ENCODE results near the gene ADPRS. TPM values are rescaled to one million over a fixed set of nuclear protein-coding genes. Genes with fewer than 3 reads are reported as not detected.

Gene ADPRS
- total and polyA plus RNA-seq, 9 of the 15 experiments (the other 6 are each of a cell fraction or from before 2014, with no cell fraction given): 5.9 to 40.0 (median 27.4) TPM

DNA sequence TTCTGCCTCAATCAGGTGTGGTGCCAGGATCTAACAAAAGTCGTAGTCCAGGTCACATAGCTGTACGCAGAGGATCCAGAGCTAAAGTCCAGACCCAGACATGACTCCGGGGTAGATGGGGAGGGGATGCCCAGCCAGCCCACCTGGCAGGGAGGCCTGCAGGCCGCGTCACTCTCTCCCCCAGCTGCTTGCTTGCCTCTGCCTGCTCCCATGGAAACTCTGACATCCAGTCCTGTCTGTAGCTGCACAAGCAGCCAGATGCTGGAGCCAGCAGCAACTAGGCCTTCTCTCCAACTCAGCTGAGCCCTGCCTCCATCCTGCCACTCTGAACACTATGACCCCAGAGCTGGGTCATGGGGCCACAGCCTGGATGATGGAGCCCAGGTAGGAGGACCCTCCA lies 28.2 kb downstream of the ADPRS start:
- H3K9me3 ChIP-seq (replicated peaks; ENCODE audit: control insufficient read depth, insufficient read depth, low read depth, low read length): no peaks in the 10 kb centered on the region
- CTCF ChIA-PET (ENCODE audit: low intra/inter-chr PET ratio): no interaction called here
- BruUV-seq (replicated peaks): no TSS peak
- no peak overlapping the region for H3K27ac ChIP-seq (ENCODE audit: extremely low read depth, low read depth, low read length)
- WGBS (ENCODE audit: insufficient coverage, low coverage, missing lambda C conversion rate): 21% methylated on average over 5 of the region's 5 CpGs
- in situ Hi-C loops (cut with MboI): no loop called here
- no peaks in the 10 kb centered on the region; the same call in none of the 2 replicates for H4K20me1 ChIP-seq (replicated peaks; ENCODE audit: control insufficient read depth, insufficient read depth, low read length)
- no peaks in the 10 kb centered on the region for H3K36me3 ChIP-seq (ENCODE audit: control insufficient read depth, insufficient read depth, low read length)
- POLR2A ChIA-PET: interaction anchor here (0.5 to 3.7 kb wide), 6 partner anchors 11 to 1418 kb away, joined by 3 to 19 read pairs (median 4); partner anchors contain the start of gene THRAP3
- no peaks in the 10 kb centered on the region for H3K79me2 ChIP-seq (ENCODE audit: control insufficient read depth, insufficient read depth, low read length)
- no peaks in the 10 kb centered on the region for H3K9me1 ChIP-seq (ENCODE audit: control insufficient read depth, insufficient read depth, low read length)
- H2AFZ ChIP-seq (ENCODE audit: low read depth, low read length): no peak overlapping the region
- no peaks in the 10 kb centered on the region for H3K27me3 ChIP-seq (ENCODE audit: control insufficient read depth in 2 of 2, insufficient read depth in 2 of 2, low read length in 2 of 2)
- intact Hi-C loops (cut with micrococcal nuclease): no loop called here
- H3K9ac ChIP-seq (ENCODE audit: insufficient read depth in 1 of 2, low read depth in 2 of 2, low read length in 2 of 2): peak overlapping the region in 1 of 2 experiments; percentile 64; a peak in 1 of 4 replicates
- no peak for DNase-seq (ENCODE audit: extremely low read depth in 1 of 4, low spot score in 3 of 4)
- H3K4me1 ChIP-seq (replicated peaks in 1 of 2; ENCODE audit: control insufficient read depth in 2 of 2, insufficient read depth in 2 of 2, low read length in 2 of 2): peaks cover 0 to 24% of the 10 kb centered on the region in 2 experiments; a peak in 3 of 5 replicates
- H3K4me2 ChIP-seq (ENCODE audit: insufficient read depth, low read length): no peak overlapping the region
- no peak for FAIRE-seq
- ATAC-seq: no peak
- H3K4me3 ChIP-seq: no peak overlapping the region
- TF ChIP-seq SETDB1 (IDR thresholded peaks at IDR 0.05; ENCODE audit: low read length) (no peak), SMARCC2 (IDR thresholded peaks at IDR 0.05; ENCODE audit: low read depth) (no peak), CBX1 (IDR thresholded peaks at IDR 0.05; ENCODE audit: low read depth) (no peak), ZNF696 (CRISPR knock-in tag; conservative IDR thresholded peaks at IDR 0.05) (no peak), HMGN3 (IDR thresholded peaks at IDR 0.05; ENCODE audit: borderline replicate concordance, extremely low read depth, insufficient read length, low read depth, low read length) (no peak), ZKSCAN1 (IDR thresholded peaks at IDR 0.05; ENCODE audit: low read depth, low read length) (no peak), RBM22 (IDR thresholded peaks at IDR 0.05; ENCODE audit: low read depth, low read length, poor library complexity, severe bottlenecking) (no peak), EP400 (IDR thresholded peaks at IDR 0.05) (no peak), ZNF253 (CRISPR knock-in tag; conservative IDR thresholded peaks at IDR 0.05) (no peak), RAD21 (CRISPR knock-in tag; conservative IDR thresholded peaks at IDR 0.05 in 1 of 2, IDR thresholded peaks at IDR 0.05 in 1 of 2) (no peak)
- TF ChIP-seq, protein P1, sequence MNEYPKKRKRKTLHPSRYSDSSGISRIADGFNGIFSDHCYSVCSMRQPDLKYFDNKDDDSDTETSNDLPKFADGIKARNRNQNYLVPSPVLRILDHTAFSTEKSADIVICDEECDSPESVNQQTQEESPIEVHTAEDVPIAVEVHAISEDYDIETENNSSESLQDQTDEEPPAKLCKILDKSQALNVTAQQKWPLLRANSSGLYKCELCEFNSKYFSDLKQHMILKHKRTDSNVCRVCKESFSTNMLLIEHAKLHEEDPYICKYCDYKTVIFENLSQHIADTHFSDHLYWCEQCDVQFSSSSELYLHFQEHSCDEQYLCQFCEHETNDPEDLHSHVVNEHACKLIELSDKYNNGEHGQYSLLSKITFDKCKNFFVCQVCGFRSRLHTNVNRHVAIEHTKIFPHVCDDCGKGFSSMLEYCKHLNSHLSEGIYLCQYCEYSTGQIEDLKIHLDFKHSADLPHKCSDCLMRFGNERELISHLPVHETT (CRISPR knock-in tag; conservative IDR thresholded peaks at IDR 0.05 in 1 of 2, IDR thresholded peaks at IDR 0.05 in 1 of 2): no peak
- TF ChIP-seq, protein P2, sequence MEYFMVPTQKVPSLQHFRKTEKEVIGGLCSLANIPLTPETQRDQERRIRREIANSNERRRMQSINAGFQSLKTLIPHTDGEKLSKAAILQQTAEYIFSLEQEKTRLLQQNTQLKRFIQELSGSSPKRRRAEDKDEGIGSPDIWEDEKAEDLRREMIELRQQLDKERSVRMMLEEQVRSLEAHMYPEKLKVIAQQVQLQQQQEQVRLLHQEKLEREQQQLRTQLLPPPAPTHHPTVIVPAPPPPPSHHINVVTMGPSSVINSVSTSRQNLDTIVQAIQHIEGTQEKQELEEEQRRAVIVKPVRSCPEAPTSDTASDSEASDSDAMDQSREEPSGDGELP (CRISPR knock-in tag; IDR thresholded peaks at IDR 0.05; ENCODE audit: borderline replicate concordance): no peak
- TF ChIP-seq, protein P3, sequence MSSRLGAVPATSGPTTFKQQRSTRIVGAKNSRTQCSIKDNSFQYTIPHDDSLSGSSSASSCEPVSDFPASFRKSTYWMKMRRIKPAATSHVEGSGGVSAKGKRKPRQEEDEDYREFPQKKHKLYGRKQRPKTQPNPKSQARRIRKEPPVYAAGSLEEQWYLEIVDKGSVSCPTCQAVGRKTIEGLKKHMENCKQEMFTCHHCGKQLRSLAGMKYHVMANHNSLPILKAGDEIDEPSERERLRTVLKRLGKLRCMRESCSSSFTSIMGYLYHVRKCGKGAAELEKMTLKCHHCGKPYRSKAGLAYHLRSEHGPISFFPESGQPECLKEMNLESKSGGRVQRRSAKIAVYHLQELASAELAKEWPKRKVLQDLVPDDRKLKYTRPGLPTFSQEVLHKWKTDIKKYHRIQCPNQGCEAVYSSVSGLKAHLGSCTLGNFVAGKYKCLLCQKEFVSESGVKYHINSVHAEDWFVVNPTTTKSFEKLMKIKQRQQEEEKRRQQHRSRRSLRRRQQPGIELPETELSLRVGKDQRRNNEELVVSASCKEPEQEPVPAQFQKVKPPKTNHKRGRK (tag; IDR thresholded peaks at IDR 0.05): no peak
- TF ChIP-seq, protein P4, sequence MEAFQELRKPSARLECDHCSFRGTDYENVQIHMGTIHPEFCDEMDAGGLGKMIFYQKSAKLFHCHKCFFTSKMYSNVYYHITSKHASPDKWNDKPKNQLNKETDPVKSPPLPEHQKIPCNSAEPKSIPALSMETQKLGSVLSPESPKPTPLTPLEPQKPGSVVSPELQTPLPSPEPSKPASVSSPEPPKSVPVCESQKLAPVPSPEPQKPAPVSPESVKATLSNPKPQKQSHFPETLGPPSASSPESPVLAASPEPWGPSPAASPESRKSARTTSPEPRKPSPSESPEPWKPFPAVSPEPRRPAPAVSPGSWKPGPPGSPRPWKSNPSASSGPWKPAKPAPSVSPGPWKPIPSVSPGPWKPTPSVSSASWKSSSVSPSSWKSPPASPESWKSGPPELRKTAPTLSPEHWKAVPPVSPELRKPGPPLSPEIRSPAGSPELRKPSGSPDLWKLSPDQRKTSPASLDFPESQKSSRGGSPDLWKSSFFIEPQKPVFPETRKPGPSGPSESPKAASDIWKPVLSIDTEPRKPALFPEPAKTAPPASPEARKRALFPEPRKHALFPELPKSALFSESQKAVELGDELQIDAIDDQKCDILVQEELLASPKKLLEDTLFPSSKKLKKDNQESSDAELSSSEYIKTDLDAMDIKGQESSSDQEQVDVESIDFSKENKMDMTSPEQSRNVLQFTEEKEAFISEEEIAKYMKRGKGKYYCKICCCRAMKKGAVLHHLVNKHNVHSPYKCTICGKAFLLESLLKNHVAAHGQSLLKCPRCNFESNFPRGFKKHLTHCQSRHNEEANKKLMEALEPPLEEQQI (IDR thresholded peaks at IDR 0.05): no peak
